ENCODE results near the gene PPEF1. TPM values are rescaled to one million over a fixed set of nuclear protein-coding genes. Genes with fewer than 3 reads are reported as not detected.

Gene PPEF1
- total RNA-seq, 4 donors from 2014 or later = not detected

GRCh38 chrX:18792828-18793227, 85.4 kb downstream of the PPEF1 start:
- in situ Hi-C loops (cut with MboI; ENCODE audit: low pct_ligation_motif_present in 1 of 4, low pct_unique_long_range_greater_than_20kb in 1 of 4, low sequenced_read_pairs in 3 of 4) (no loop called here), intact Hi-C loops (cut with DNase I; ENCODE audit: low total_unique reads) (no loop called here)
- TF ChIP-seq POLR2A (IDR thresholded peaks at IDR 0.05) (no peak), EP300 (IDR thresholded peaks at IDR 0.05; ENCODE audit: low read depth) (no peak), CTCF (IDR thresholded peaks at IDR 0.05) (no peak), POLR2AphosphoS5 (IDR thresholded peaks at IDR 0.05) (no peak)
- Histone ChIP-seq H3K36me3 (no peaks in the 10 kb centered on the region), H3K4me1 (no peaks in the 10 kb centered on the region), H3K27me3 (no peaks in the 10 kb centered on the region), H3K9me3 (no peaks in the 10 kb centered on the region), H3K27ac (no peak overlapping the region), H3K4me3 (no peak overlapping the region)
- DNase-seq = no peak

DNA sequence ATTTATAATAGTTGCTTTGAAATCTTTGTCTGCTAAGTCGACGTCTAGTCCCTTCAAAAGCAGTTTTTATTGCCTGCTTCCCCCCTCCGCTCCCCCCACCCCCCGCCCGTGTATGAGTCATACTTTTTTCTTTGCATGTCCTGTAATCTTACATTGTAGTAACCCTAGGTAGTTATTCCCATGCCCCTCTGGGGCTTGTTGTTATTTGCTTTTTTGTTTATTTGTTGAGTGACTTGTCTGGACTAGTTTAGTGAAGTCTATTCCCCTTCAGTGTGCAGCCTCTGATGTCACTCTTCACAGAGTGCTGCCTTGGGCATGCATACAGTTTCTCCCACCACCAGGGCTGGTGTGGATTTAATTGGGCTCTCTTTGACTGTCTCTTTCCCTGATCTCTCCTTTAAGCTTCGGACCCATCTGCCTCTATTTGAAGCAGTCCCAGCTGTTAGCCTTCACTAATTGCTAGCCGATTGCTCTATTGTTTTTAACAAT, 86.2 kb downstream of the PPEF1 start:
- intact Hi-C loops (cut with DNase I; ENCODE audit: low total_unique reads) (no loop called here), in situ Hi-C loops (cut with MboI; ENCODE audit: low pct_ligation_motif_present in 1 of 4, low pct_unique_long_range_greater_than_20kb in 1 of 4, low sequenced_read_pairs in 3 of 4) (no loop called here)
- 25 to 46% methylated on average over 3 to 7 of the region's 7 CpGs for WGBS, 2 donors (ENCODE audit: low coverage in 1 of 2)
- TF ChIP-seq POLR2A (IDR thresholded peaks at IDR 0.05) (no peak), POLR2AphosphoS5 (IDR thresholded peaks at IDR 0.05) (no peak)
- H3K27ac ChIP-seq = no peak overlapping the region
- no peaks in the 10 kb centered on the region for H3K27me3 ChIP-seq
- no peak for DNase-seq
- no peaks in the 10 kb centered on the region for H3K36me3 ChIP-seq
- no peaks in the 10 kb centered on the region for H3K9me3 ChIP-seq
- H3K4me3 ChIP-seq = no peak overlapping the region
- H3K4me1 ChIP-seq = no peaks in the 10 kb centered on the region

DNA sequence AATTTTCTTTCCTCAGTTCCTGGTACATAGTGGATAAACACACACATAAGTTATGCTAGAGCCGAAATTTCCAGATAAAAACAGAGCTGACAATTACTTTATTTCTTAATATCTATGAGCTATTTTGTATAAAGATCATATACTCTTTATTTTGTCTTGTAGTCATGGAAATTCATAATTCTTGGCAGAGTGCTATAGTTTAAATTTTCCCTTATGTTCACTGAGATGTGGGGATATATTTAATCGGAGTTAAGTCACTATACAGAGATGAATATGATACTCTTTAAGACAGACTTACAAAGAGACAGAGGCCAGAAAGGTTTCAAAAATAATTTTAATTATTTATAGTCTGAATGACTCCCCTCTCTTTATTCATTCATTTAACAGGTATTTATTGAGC, 89.7 kb downstream of the PPEF1 start:
- intact Hi-C loops (cut with DNase I; ENCODE audit: low total_unique reads) (no loop called here), in situ Hi-C loops (cut with MboI; ENCODE audit: low pct_ligation_motif_present in 1 of 4, low pct_unique_long_range_greater_than_20kb in 1 of 4, low sequenced_read_pairs in 3 of 4) (no loop called here)

GRCh38 chrX:18799911-18800310, 92.5 kb downstream of the PPEF1 start:
- WGBS, 2 donors (ENCODE audit: low coverage in 1 of 2) = 76% methylated on average over 2 of the region's 2 CpGs; no CpG with 5 or more reads in 1 of the 2 donors
- TF ChIP-seq CTCF (IDR thresholded peaks at IDR 0.05) (no peak), POLR2A (IDR thresholded peaks at IDR 0.05) (no peak), POLR2AphosphoS5 (IDR thresholded peaks at IDR 0.05) (no peak), EP300 (IDR thresholded peaks at IDR 0.05; ENCODE audit: low read depth) (no peak)
- H3K4me1 ChIP-seq = no peaks in the 10 kb centered on the region
- in situ Hi-C loops (cut with MboI; ENCODE audit: low pct_ligation_motif_present in 1 of 4, low pct_unique_long_range_greater_than_20kb in 1 of 4, low sequenced_read_pairs in 3 of 4) = no loop called here
- H3K4me3 ChIP-seq = no peak overlapping the region
- intact Hi-C loops (cut with DNase I; ENCODE audit: low total_unique reads) = no loop called here
- no peaks in the 10 kb centered on the region for H3K9me3 ChIP-seq
- no peaks in the 10 kb centered on the region for H3K36me3 ChIP-seq
- no peak overlapping the region for H3K27ac ChIP-seq
- no peaks in the 10 kb centered on the region for H3K27me3 ChIP-seq
- DNase-seq = no peak

More for the DNA sequence above, 89.7 kb downstream of the PPEF1 start:
- no peaks in the 10 kb centered on the region for H3K4me1 ChIP-seq
- no peak overlapping the region for H3K27ac ChIP-seq
- no peak overlapping the region for H3K4me3 ChIP-seq
- no peak for TF ChIP-seq EP300 (IDR thresholded peaks at IDR 0.05; ENCODE audit: low read depth)
- TF ChIP-seq POLR2AphosphoS5 (IDR thresholded peaks at IDR 0.05) = no peak
- no peak for TF ChIP-seq CTCF (IDR thresholded peaks at IDR 0.05)
- WGBS, 2 donors (ENCODE audit: low coverage in 1 of 2) = 85 to 90% methylated on average over 1 to 2 of the region's 2 CpGs
- no peaks in the 10 kb centered on the region for H3K27me3 ChIP-seq
- DNase-seq = no peak
- no peaks in the 10 kb centered on the region for H3K9me3 ChIP-seq
- no peaks in the 10 kb centered on the region for H3K36me3 ChIP-seq

GRCh38 chrX:18809641-18810040, 102.2 kb downstream of the PPEF1 start:
- DNase-seq = no peak
- in situ Hi-C loops (cut with MboI; ENCODE audit: low pct_ligation_motif_present in 1 of 4, low pct_unique_long_range_greater_than_20kb in 1 of 4, low sequenced_read_pairs in 3 of 4) (no loop called here), intact Hi-C loops (cut with DNase I; ENCODE audit: low total_unique reads) (no loop called here)
- H3K9me3 ChIP-seq = no peaks in the 10 kb centered on the region
- no peak for TF ChIP-seq CTCF (IDR thresholded peaks at IDR 0.05)
- no peak for TF ChIP-seq POLR2A (IDR thresholded peaks at IDR 0.05)
- no peak for TF ChIP-seq EP300 (IDR thresholded peaks at IDR 0.05; ENCODE audit: low read depth)
- no peak for TF ChIP-seq POLR2AphosphoS5 (IDR thresholded peaks at IDR 0.05)
- no peaks in the 10 kb centered on the region for H3K27me3 ChIP-seq
- H3K36me3 ChIP-seq = no peaks in the 10 kb centered on the region
- no peak overlapping the region for H3K27ac ChIP-seq
- no peaks in the 10 kb centered on the region for H3K4me1 ChIP-seq
- H3K4me3 ChIP-seq = no peak overlapping the region
